ENCODE data around the gene PDCD1LG2.

Gene PDCD1LG2

GRCh38 chr9:5549658-5550650 is 39.6 kb downstream of the PDCD1LG2 start:
- H3K79me2 ChIP-seq (ENCODE audit: low read length): no peaks in the 10 kb centered on the region
- no peaks in the 10 kb centered on the region for H3K27me3 ChIP-seq (replicated peaks; ENCODE audit: insufficient read depth, low read length)
- H3K9me3 ChIP-seq (replicated peaks; ENCODE audit: insufficient read depth, low read length): no peaks in the 10 kb centered on the region
- H3K27ac ChIP-seq (ENCODE audit: low read length): no peak overlapping the region
- no peaks in the 10 kb centered on the region for H3K36me3 ChIP-seq (replicated peaks; ENCODE audit: insufficient read depth, low read length)
- no peaks in the 10 kb centered on the region for H3K9me2 ChIP-seq (replicated peaks; ENCODE audit: insufficient read depth, low read length)
- no peaks in the 10 kb centered on the region for H3F3A ChIP-seq (ENCODE audit: insufficient read depth, low read length)
- no peak for DNase-seq
- H3K4me2 ChIP-seq (ENCODE audit: low read depth, low read length): no peak overlapping the region
- H3K4me3 ChIP-seq (ENCODE audit: low read length): no peak overlapping the region
- no peak overlapping the region for H2AFZ ChIP-seq (ENCODE audit: low read length)
- H3K9ac ChIP-seq (ENCODE audit: low read length): no peak overlapping the region
- no peak for TF ChIP-seq EZH2 (optimal IDR thresholded peaks at IDR 0.05; ENCODE audit: low read depth, low read length)
- no peaks in the 10 kb centered on the region for H4K20me1 ChIP-seq (ENCODE audit: insufficient read depth, low read length)
- no peaks in the 10 kb centered on the region for H3K4me1 ChIP-seq (ENCODE audit: low read length)

GRCh38 chr9:5551368-5552150 is 41.2 kb downstream of the PDCD1LG2 start:
- TF ChIP-seq EZH2phosphoT487 (IDR thresholded peaks at IDR 0.05; ENCODE audit: low read length) (no peak), CTCF (IDR thresholded peaks at IDR 0.05; ENCODE audit: low read length) (no peak), EZH2 (optimal IDR thresholded peaks at IDR 0.05; ENCODE audit: low read depth, low read length) (no peak)
- Histone ChIP-seq H3K36me3 (replicated peaks; ENCODE audit: insufficient read depth, low read length) (no peaks in the 10 kb centered on the region), H3K9me2 (replicated peaks; ENCODE audit: insufficient read depth, low read length) (no peaks in the 10 kb centered on the region), H3F3A (ENCODE audit: insufficient read depth, low read length) (no peaks in the 10 kb centered on the region), H3K4me3 (ENCODE audit: low read length) (no peak overlapping the region), H3K27ac (ENCODE audit: low read length) (no peak overlapping the region), H3K27me3 (replicated peaks; ENCODE audit: insufficient read depth, low read length) (no peaks in the 10 kb centered on the region), H3K79me2 (ENCODE audit: low read length) (no peaks in the 10 kb centered on the region), H3K9ac (ENCODE audit: low read length) (no peak overlapping the region), H3K4me1 (ENCODE audit: low read length) (no peaks in the 10 kb centered on the region), H3K9me3 (replicated peaks; ENCODE audit: insufficient read depth, low read length) (no peaks in the 10 kb centered on the region), H2AFZ (ENCODE audit: low read length) (no peak overlapping the region), H3K4me2 (ENCODE audit: low read depth, low read length) (no peak overlapping the region), H4K20me1 (ENCODE audit: insufficient read depth, low read length) (no peaks in the 10 kb centered on the region)
- DNase-seq: no peak

- Histone ChIP-seq H3K9ac (ENCODE audit: low read length) (no peak overlapping the region), H3F3A (ENCODE audit: insufficient read depth, low read length) (no peaks in the 10 kb centered on the region), H3K27me3 (replicated peaks; ENCODE audit: insufficient read depth, low read length) (no peaks in the 10 kb centered on the region), H3K4me1 (ENCODE audit: low read length) (peaks cover 4% of the 10 kb centered on the region), H3K9me3 (replicated peaks; ENCODE audit: insufficient read depth, low read length) (no peaks in the 10 kb centered on the region), H3K9me2 (replicated peaks; ENCODE audit: insufficient read depth, low read length) (no peaks in the 10 kb centered on the region), H3K79me2 (ENCODE audit: low read length) (no peaks in the 10 kb centered on the region), H3K4me2 (ENCODE audit: low read depth, low read length) (no peak overlapping the region), H4K20me1 (ENCODE audit: insufficient read depth, low read length) (no peaks in the 10 kb centered on the region), H2AFZ (ENCODE audit: low read length) (no peak overlapping the region), H3K27ac (ENCODE audit: low read length) (no peak overlapping the region), H3K36me3 (replicated peaks; ENCODE audit: insufficient read depth, low read length) (no peaks in the 10 kb centered on the region), H3K4me3 (ENCODE audit: low read length) (no peak overlapping the region)
- DNase-seq: no peak
- TF ChIP-seq EZH2 (optimal IDR thresholded peaks at IDR 0.05; ENCODE audit: low read depth, low read length) (no peak), EZH2phosphoT487 (IDR thresholded peaks at IDR 0.05; ENCODE audit: low read length) (no peak), CTCF (IDR thresholded peaks at IDR 0.05; ENCODE audit: low read length) (no peak)
Observed at GRCh38 chr9:5552301-5552700, 42.0 kb downstream of the PDCD1LG2 start.
